Testis (tissue), 5 donors: ENCODE data around the gene SAMD11. TPM values are rescaled to one million over a fixed set of nuclear protein-coding genes. Genes with fewer than 3 reads are reported as not detected.
"Not testable (repeated sequence)": the region's sequence is repeated elsewhere in the genome, so short reads cannot be mapped to it uniquely, and the experiment has no call there.

Source experiments
- DNase-seq: peaks from one replicate; pipeline ENCODE4 v3.0.0-alpha.2; 2019
- H3K27ac ChIP-seq, 2 donors: fragments of 200-600 bp; sonication (generic); one replicate each; pipeline ENCODE4 v1.5.1; 2019
- H3K27me3 ChIP-seq: fragments of 200-600 bp; sonication (generic); one replicate; pipeline ENCODE4 v1.5.1; 2019
- H3K36me3 ChIP-seq: fragments of 200-600 bp; sonication (generic); one replicate; pipeline ENCODE4 v1.5.1; 2017; ENCODE audit warnings: low read depth; ENCODE audit errors: missing control alignments
- H3K4me1 ChIP-seq: fragments of 200-600 bp; sonication (generic); one replicate; pipeline ENCODE4 v1.5.1; 2019
- H3K4me3 ChIP-seq, 2 donors: fragments of 200-600 bp; sonication (generic); one replicate each; pipeline ENCODE4 v1.5.1; 2017 to 2019
- H3K9me3 ChIP-seq: fragments of 200-600 bp; sonication (generic); one replicate; pipeline ENCODE4 v1.5.1; 2017
- POLR2A ChIP-seq: fragments of 450-650 bp; IDR thresholded peaks from one replicate; pipeline ENCODE4 v1.6.1; 2017; ENCODE audit warnings: antibody characterized with exemption, mild to moderate bottlenecking, moderate library complexity
- WGBS, 2 donors: methylation state at CpG; one replicate each; pipeline ENCODE4 v1.1.5; 2018; 5-methylcytosine and 5-hydroxymethylcytosine counted together
- intact Hi-C: fragments of 100-400 bp; cut with DNase I; formaldehyde crosslinking; loops from one replicate; pipeline ENCODE4 v1.15.1; 2023; ENCODE audit warnings: low total_unique reads
- long read RNA-seq, 2 donors: transcript quantifications; one replicate each; lab custom pipeline, GENCODE V29; 2026
- polyA plus RNA-seq: library from polyadenylated mRNA; stranded (reverse); fragments of 350-450 nt; fragmentation: Illumina TruSeq; extraction: RNeasy Lipid Tissue Mini Kit (QIAGEN cat#74804); gene quantifications from one replicate; pipeline ENCODE4 v1.2.3, GENCODE V29; 2014; ENCODE audit warnings: low read depth, low replicate concordance; ENCODE audit not compliant: insufficient read depth
- total RNA-seq, 2 donors: library from RNA; depleted of rRNA; stranded (reverse); fragments of >200 nt; gene quantifications; one replicate each; pipeline ENCODE4 v1.2.3, GENCODE V29; 2016
- TF ChIP-seq, protein P1 (sequence below), 3 experiments: fragments of 450-650 bp in 2 of 3; fragments of 200-600 bp in 1 of 3; sonication (generic) in 1 of 3; IDR thresholded peaks; one replicate each; pipeline ENCODE4 v1.5.1; 2016 to 2019; ENCODE audit warnings: antibody characterized with exemption in 3 of 3, mild to moderate bottlenecking in 2 of 3, moderate library complexity in 1 of 3

SAMD11 gene, protein sequence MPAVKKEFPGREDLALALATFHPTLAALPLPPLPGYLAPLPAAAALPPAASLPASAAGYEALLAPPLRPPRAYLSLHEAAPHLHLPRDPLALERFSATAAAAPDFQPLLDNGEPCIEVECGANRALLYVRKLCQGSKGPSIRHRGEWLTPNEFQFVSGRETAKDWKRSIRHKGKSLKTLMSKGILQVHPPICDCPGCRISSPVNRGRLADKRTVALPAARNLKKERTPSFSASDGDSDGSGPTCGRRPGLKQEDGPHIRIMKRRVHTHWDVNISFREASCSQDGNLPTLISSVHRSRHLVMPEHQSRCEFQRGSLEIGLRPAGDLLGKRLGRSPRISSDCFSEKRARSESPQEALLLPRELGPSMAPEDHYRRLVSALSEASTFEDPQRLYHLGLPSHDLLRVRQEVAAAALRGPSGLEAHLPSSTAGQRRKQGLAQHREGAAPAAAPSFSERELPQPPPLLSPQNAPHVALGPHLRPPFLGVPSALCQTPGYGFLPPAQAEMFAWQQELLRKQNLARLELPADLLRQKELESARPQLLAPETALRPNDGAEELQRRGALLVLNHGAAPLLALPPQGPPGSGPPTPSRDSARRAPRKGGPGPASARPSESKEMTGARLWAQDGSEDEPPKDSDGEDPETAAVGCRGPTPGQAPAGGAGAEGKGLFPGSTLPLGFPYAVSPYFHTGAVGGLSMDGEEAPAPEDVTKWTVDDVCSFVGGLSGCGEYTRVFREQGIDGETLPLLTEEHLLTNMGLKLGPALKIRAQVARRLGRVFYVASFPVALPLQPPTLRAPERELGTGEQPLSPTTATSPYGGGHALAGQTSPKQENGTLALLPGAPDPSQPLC
- total RNA-seq (10 to 100 TPM; 36.9 to 47.2 TPM), polyA plus RNA-seq (7.9 TPM)
- long read RNA-seq, donor 1: 0 reads
- long read RNA-seq, donor 2, partial matches to known transcripts: 0 of 1 reads
- long read RNA-seq, donor 2, other reads (novel, unspliced or antisense): 0 of 1 reads

DNA sequence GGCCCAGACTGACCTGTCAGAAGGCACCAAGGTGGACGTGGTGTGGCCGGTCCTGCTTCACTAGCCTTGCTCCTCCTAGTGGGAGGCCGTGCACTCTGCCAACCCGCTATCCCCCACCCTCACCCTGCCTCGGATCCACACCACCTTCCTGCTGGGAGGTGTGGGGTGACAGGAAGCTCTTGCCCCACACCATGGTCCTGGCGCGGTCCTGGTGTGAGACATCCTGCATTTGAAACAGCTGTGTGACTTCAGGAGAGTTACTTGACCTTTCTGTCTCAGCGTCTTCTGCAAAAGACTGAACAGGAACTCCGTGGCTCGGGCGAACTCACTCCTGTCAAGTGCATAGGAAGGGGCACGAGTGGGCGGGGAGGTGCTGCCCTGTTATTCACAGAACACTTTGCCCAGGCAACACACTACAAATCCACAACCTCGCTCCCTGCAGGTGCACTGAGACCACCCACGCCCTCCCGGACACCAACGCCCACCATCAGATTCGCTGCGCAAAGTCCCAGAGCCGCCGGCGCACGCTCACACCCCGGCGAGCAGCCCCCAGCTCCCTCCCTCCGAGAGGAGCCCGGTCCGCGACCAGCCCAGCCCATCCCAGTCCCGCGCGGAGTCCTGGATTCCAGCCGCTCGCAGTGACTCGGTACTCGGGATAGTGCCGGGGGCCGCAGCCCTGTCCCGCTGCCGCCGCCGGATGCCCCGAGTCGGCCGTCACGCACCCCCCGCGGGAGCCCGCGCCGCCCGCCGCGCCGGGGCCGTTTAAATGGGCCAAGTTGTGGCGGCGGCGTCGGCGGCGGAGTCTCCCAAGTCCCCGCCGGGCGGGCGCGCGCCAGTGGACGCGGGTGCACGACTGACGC, at the start of gene SAMD11:
SAMD11 (plus strand) TSS at position 793 of the 860 bp plus-strand sequence. CDS start 509 bp downstream, outside the sequence.
- peak; percentile 89 for DNase-seq
- Histone ChIP-seq H3K9me3 (no peaks in the 10 kb centered on the region), H3K4me3 (peak within 1 kb of the TSS; percentile 51 to 56), H3K4me1 (peaks cover 26% of the 10 kb centered on the region), H3K27ac (no peak within 1 kb of the TSS), H3K27me3 (no peaks in the 10 kb centered on the region), H3K36me3 (no peaks in the 10 kb centered on the region)
- intact Hi-C loops: no loop called here
- 7% methylated on average over 47 of the region's 72 CpGs; no CpG with 5 or more reads in 1 of the 2 donors for WGBS, 2 donors
- TF ChIP-seq POLR2A: no peak
- TF ChIP-seq, protein P1, sequence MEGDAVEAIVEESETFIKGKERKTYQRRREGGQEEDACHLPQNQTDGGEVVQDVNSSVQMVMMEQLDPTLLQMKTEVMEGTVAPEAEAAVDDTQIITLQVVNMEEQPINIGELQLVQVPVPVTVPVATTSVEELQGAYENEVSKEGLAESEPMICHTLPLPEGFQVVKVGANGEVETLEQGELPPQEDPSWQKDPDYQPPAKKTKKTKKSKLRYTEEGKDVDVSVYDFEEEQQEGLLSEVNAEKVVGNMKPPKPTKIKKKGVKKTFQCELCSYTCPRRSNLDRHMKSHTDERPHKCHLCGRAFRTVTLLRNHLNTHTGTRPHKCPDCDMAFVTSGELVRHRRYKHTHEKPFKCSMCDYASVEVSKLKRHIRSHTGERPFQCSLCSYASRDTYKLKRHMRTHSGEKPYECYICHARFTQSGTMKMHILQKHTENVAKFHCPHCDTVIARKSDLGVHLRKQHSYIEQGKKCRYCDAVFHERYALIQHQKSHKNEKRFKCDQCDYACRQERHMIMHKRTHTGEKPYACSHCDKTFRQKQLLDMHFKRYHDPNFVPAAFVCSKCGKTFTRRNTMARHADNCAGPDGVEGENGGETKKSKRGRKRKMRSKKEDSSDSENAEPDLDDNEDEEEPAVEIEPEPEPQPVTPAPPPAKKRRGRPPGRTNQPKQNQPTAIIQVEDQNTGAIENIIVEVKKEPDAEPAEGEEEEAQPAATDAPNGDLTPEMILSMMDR (IDR thresholded peaks at IDR 0.05): no peak

DNA sequence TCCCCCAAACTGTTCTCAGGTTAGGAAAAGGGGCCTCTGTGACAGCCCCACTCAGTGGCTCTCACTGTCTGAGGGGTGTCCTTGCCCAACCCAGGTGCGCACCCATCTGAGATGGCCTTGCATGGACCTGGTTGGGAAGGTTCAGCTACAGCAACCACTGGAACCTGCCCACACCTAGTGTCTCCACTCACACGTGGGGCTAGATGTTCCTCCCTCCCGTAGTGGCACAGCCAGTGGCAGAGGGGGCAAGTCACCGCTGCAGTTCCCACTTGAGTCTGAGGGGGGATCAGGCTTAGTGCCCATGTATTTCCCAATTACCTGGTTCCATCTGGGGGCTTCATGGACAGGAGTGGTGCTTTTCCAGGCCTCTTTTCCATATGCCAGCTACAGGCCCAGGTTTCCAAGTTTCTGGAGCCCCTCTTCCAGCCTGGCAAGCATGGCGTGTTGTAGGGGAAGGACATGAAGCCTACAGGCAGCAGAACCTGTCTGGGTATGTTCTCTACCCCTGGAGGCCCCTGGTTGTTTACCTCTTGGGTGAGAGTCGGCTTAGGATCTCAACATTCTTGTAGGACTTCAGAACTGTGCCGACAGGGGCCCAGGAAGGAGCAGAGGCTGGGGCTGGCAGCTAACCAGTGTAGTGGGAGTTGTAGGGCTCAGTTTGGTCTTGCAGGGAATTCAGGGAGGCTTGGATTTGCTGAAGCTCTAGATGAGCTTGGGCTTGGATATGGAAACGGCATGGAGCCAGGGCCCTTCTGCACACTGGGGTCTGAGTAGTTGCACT, 47.1 kb upstream of the SAMD11 start:
- not testable (repeated sequence) for H3K27ac ChIP-seq, H3K36me3 ChIP-seq

DNA sequence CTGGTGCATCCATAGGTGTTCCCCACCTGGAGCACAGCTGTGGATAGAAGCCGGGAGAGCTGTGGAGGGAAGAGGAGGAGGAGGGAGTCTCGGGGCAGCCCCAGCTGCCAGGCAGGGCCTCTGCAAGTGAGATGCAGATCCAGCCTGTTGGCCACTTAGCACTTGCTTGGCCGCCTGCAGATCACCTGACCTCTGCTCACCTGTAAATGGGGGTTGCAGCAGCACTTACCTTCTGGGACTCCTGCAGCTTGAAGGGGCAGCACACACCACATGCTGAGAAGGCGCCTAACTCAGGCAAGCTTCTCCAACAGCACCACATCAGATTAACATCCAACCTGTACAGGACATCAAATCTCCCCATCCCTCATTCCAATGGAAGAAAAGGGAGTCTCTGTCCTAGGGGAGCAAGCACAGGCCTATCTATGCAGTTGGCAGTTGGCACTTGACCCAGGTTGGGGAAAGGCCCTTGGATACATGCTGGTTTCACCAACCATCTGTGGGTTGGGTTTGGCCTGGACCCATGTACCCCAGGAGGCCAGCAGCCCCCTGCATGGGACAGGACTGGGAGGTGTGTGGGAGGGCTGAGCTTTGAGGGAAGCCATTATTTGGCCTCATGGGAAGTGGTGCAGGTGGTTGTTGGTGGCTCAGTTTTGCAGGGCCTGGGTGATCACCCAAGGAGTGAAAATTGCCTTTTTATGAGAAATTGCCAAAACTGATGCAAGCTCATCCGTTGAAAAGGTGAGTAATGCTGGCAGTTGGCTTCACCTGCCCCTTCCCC, 46.3 kb upstream of the SAMD11 start:
- H3K9me3 ChIP-seq, H3K27me3 ChIP-seq, DNase-seq, intact Hi-C loops, H3K27ac ChIP-seq, H3K36me3 ChIP-seq, H3K4me1 ChIP-seq, H3K4me3 ChIP-seq: not testable (repeated sequence)
- 72 to 79% methylated on average over 5 of the region's 5 CpGs for WGBS, 2 donors

More for the DNA sequence above, 47.1 kb upstream of the SAMD11 start:
- H3K4me1 ChIP-seq, intact Hi-C loops, H3K27me3 ChIP-seq, H3K9me3 ChIP-seq, DNase-seq, H3K4me3 ChIP-seq: not testable (repeated sequence)
- 59 to 73% methylated on average over 7 of the region's 8 CpGs for WGBS, 2 donors

DNA sequence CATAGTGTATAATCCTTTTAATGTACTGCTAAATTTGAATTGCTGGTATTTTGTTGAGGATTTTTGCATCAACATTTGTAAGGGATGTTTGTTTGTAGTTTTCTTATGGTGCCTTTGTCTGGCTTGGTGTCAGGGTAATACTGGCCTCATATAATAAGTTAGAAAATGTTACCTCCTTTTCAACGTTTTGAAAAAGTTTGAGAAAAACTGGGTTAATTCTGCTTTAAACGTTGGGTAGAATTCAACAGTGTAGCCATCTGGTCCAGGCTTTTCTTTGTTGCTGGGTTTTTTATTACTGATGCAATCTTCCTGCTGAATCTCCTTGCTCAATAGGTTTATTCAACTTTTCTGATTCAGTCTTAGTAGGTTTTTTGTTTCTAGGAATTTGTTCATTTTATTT, 43.2 kb upstream of the SAMD11 start:
- intact Hi-C loops, H3K9me3 ChIP-seq, H3K27ac ChIP-seq, H3K36me3 ChIP-seq, H3K4me1 ChIP-seq, H3K27me3 ChIP-seq, DNase-seq, H3K4me3 ChIP-seq: not testable (repeated sequence)
- 41% methylated on average over 2 of the region's 2 CpGs for WGBS, 2 donors

DNA sequence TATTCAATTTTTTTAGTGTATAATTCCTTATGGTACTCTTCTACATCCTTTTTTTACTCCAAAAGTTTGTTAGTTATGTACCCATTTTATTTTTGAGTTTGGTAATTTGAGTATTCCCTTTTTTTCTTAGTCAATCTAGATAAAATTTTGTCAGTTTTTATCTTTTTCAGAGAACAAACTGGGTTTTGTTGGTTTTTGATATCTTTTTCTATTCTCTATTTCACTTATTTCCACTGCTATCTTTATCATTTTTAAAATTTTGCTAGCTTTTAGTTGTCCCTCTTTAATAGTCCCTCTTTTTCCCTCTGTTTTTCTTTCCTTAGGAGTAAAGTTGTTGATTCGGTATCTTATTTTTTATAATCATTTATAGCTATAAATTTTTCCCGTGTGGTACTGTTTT, 42.8 kb upstream of the SAMD11 start:
- H3K27ac ChIP-seq, H3K9me3 ChIP-seq, H3K36me3 ChIP-seq, DNase-seq, H3K27me3 ChIP-seq, intact Hi-C loops, H3K4me3 ChIP-seq, H3K4me1 ChIP-seq: not testable (repeated sequence)
- WGBS, 2 donors: 89 to 93% methylated on average over 2 of the region's 2 CpGs
